IMR-90 (cell line): Measurements from ENCODE around the gene DNAJC5. TPM values are rescaled to one million over a fixed set of nuclear protein-coding genes. Genes with fewer than 3 reads are reported as not detected.

ENCODE experiments used
- ATAC-seq: fragments of 200-7000 bp; cut with Tn5 transposase; 2 replicates; pipeline ENCODE4 v1.9.1; 2020; ENCODE audit warnings: low read depth, mild to moderate bottlenecking, moderate library complexity
- BruUV-seq: library from RNA; stranded (reverse); fragments of 400-500 nt; replicated peaks from 2 replicates; lab custom pipeline; 2021; lab: Mats Ljungman, UMichigan
- CTCF ChIA-PET: fragments of 300-600 bp; formaldehyde crosslinking; extraction: SDS; loops from one replicate; lab custom pipeline; 2021; ENCODE audit warnings: antibody characterized with exemption; lab: Yijun Ruan, JAX
- POLR2A ChIA-PET: fragments of 300-600 bp; sonication (Branson Sonifier 250); formaldehyde crosslinking; loops from one replicate; lab custom pipeline; 2022; ENCODE audit warnings: antibody characterized with exemption; ENCODE audit not compliant: unreplicated experiment; lab: Charles Lee
- DNase-seq: peaks from one replicate; pipeline ENCODE4 v3.0.0; 2013
- H2AFZ ChIP-seq: replicated peaks from 2 replicates; pipeline ENCODE3; 2013; ENCODE audit warnings: low read length, mild to moderate bottlenecking; ENCODE audit not compliant: poor library complexity
- H2AK5ac ChIP-seq: 2 replicates; pipeline ENCODE4 v1.6.1; 2013; ENCODE audit warnings: low read depth, low read length, inconsistent platforms
- H2AK9ac ChIP-seq: replicated peaks from 2 replicates; pipeline ENCODE3; 2013; ENCODE audit warnings: mild to moderate bottlenecking, low read depth, low read length, moderate library complexity; ENCODE audit not compliant: poor library complexity
- H2BK120ac ChIP-seq: 2 replicates; pipeline ENCODE4 v1.6.1; 2013; ENCODE audit warnings: low read depth, low read length, inconsistent platforms
- H2BK15ac ChIP-seq: 3 replicates; pipeline ENCODE4 v1.6.1; 2013; ENCODE audit warnings: low read depth, low read length, inconsistent platforms
- H2BK20ac ChIP-seq: 2 replicates; pipeline ENCODE4 v1.6.1; 2013; ENCODE audit warnings: low read depth, mild to moderate bottlenecking, inconsistent platforms, low read length, moderate library complexity
- H2BK5ac ChIP-seq: 2 replicates; pipeline ENCODE4 v1.6.1; 2013; ENCODE audit warnings: mild to moderate bottlenecking, low read depth, low read length, inconsistent platforms; ENCODE audit not compliant: poor library complexity, severe bottlenecking
- H3K14ac ChIP-seq: replicated peaks from 2 replicates; pipeline ENCODE4 v1.6.1; 2013; ENCODE audit warnings: low read depth, low read length, inconsistent platforms
- H3K18ac ChIP-seq: 2 replicates; pipeline ENCODE4 v1.6.1; 2013; ENCODE audit warnings: low read depth, low read length, control low read depth
- H3K23ac ChIP-seq: 2 replicates; pipeline ENCODE4 v1.6.1; 2013; ENCODE audit warnings: low read depth, low read length, inconsistent platforms
- H3K27ac ChIP-seq: 2 replicates; pipeline ENCODE4 v1.5.1; 2013; ENCODE audit warnings: mild to moderate bottlenecking, control low read depth, low read length; ENCODE audit not compliant: insufficient read depth
- H3K27me3 ChIP-seq: 2 replicates; pipeline ENCODE4 v1.6.1; 2013; ENCODE audit warnings: low read length; ENCODE audit not compliant: control insufficient read depth, insufficient read depth
- H3K36me3 ChIP-seq: 2 replicates; pipeline ENCODE4 v1.6.1; 2013; ENCODE audit warnings: low read length, mixed read lengths; ENCODE audit not compliant: control insufficient read depth, insufficient read depth
- H3K4ac ChIP-seq: 2 replicates; pipeline ENCODE4 v1.6.1; 2013; ENCODE audit warnings: low read depth, low read length, inconsistent platforms
- H3K4me1 ChIP-seq: 2 replicates; pipeline ENCODE4 v1.6.1; 2013; ENCODE audit warnings: low read length, mixed read lengths; ENCODE audit not compliant: control insufficient read depth, insufficient read depth
- H3K4me2 ChIP-seq: 2 replicates; pipeline ENCODE4 v1.6.1; 2013; ENCODE audit warnings: low read depth, mild to moderate bottlenecking, control low read depth, low read length, moderate library complexity
- H3K4me3 ChIP-seq: 2 replicates; pipeline ENCODE4 v1.5.1; 2013; ENCODE audit warnings: low read depth, mild to moderate bottlenecking, control low read depth, low read length, moderate library complexity; ENCODE audit not compliant: insufficient read depth
- H3K56ac ChIP-seq: 2 replicates; pipeline ENCODE4 v1.6.1; 2013; ENCODE audit warnings: low read length, inconsistent platforms; ENCODE audit not compliant: insufficient read depth; ENCODE audit errors: extremely low read depth
- H3K79me1 ChIP-seq, 2 experiments: 2 replicates each; pipeline ENCODE4 v1.6.1; 2013; ENCODE audit warnings: low read length in 2 of 2, inconsistent platforms in 1 of 2, low read depth in 1 of 2
- H3K9ac ChIP-seq: 2 replicates; pipeline ENCODE4 v1.6.1; 2013; ENCODE audit warnings: low read depth, low read length, control low read depth
- H3K9me1 ChIP-seq: 2 replicates; pipeline ENCODE4 v1.6.1; 2013; ENCODE audit warnings: low read length, inconsistent platforms; ENCODE audit not compliant: insufficient read depth
- H3K9me3 ChIP-seq: 2 replicates; pipeline ENCODE4 v1.6.1; 2013; ENCODE audit warnings: low read length; ENCODE audit not compliant: control insufficient read depth, insufficient read depth
- H4K20me1 ChIP-seq: 2 replicates; pipeline ENCODE4 v1.6.1; 2013; ENCODE audit warnings: low read length, inconsistent platforms; ENCODE audit not compliant: insufficient read depth
- H4K5ac ChIP-seq: 2 replicates; pipeline ENCODE4 v1.6.1; 2013; ENCODE audit warnings: mild to moderate bottlenecking, low read depth, low read length, control low read depth
- H4K8ac ChIP-seq, 2 experiments: 2 replicates each; pipeline ENCODE4 v1.6.1; 2013; ENCODE audit warnings: low read depth in 2 of 2, low read length in 2 of 2, control low read depth in 1 of 2, inconsistent platforms in 1 of 2
- H4K91ac ChIP-seq: 2 replicates; pipeline ENCODE4 v1.6.1; 2013; ENCODE audit warnings: low read depth, low read length, inconsistent platforms; ENCODE audit not compliant: insufficient read depth
- CEBPB ChIP-seq: IDR thresholded peaks from 2 replicates; pipeline ENCODE4 v1.6.1; 2012; ENCODE audit warnings: low read depth, low read length, improper control_type of control experiment
- CHD1 ChIP-seq: IDR thresholded peaks from 2 replicates; pipeline ENCODE4 v1.6.1; 2012; ENCODE audit warnings: low read depth, low read length, improper control_type of control experiment
- FOS ChIP-seq: fragments of 150-350 bp; IDR thresholded peaks from 2 replicates; pipeline ENCODE4 v1.6.1; 2016; ENCODE audit warnings: low read depth, low read length
- MAFK ChIP-seq: IDR thresholded peaks from 2 replicates; pipeline ENCODE4 v1.6.1; 2012; ENCODE audit warnings: low read depth, low read length, improper control_type of control experiment
- MAZ ChIP-seq: IDR thresholded peaks from 2 replicates; pipeline ENCODE4 v1.6.1; 2012; ENCODE audit warnings: low read depth, mild to moderate bottlenecking, low read length, improper control_type of control experiment, moderate library complexity, borderline replicate concordance
- MXI1 ChIP-seq: IDR thresholded peaks from 2 replicates; pipeline ENCODE4 v1.6.1; 2012; ENCODE audit warnings: low read depth, mild to moderate bottlenecking, low read length, moderate library complexity, borderline replicate concordance
- NFE2L2 ChIP-seq: fragments of 150-350 bp; IDR thresholded peaks from 2 replicates; pipeline ENCODE4 v1.6.1; 2016; ENCODE audit warnings: low read depth, mild to moderate bottlenecking, low read length
- POLR2A ChIP-seq: IDR thresholded peaks from 2 replicates; pipeline ENCODE4 v1.6.1; 2012; ENCODE audit warnings: mild to moderate bottlenecking, low read depth, low read length
- RAD21 ChIP-seq: IDR thresholded peaks from 2 replicates; pipeline ENCODE4 v1.6.1; 2012; ENCODE audit warnings: low read length, improper control_type of control experiment
- RCOR1 ChIP-seq: IDR thresholded peaks from 2 replicates; pipeline ENCODE4 v1.6.1; 2012; ENCODE audit warnings: mild to moderate bottlenecking, low read length, improper control_type of control experiment; ENCODE audit not compliant: insufficient replicate concordance
- RFX5 ChIP-seq: IDR thresholded peaks from 2 replicates; pipeline ENCODE4 v1.8.0; 2012; ENCODE audit warnings: low read depth, mild to moderate bottlenecking, low read length, moderate library complexity
- SMC3 ChIP-seq: fragments of 150-350 bp; IDR thresholded peaks from 2 replicates; pipeline ENCODE4 v1.6.1; 2016; ENCODE audit warnings: low read depth, mild to moderate bottlenecking, antibody characterized with exemption, low read length, moderate library complexity
- WGBS, 2 experiments: methylation state at CpG; one replicate each; pipeline versions ENCODE4 v1.1.5 to v1.1.7; 2013; ENCODE audit warnings: missing lambda C conversion rate in 2 of 2; ENCODE audit not compliant: insufficient read length in 1 of 2; ENCODE audit errors: extremely low coverage in 2 of 2; 5-methylcytosine and 5-hydroxymethylcytosine counted together
- dilution Hi-C: fragments of 300-500 bp; cut with HindIII; formaldehyde crosslinking; loops from one replicate; pipeline ENCODE4 v1.14.3; 2018; ENCODE audit warnings: low sequenced_read_pairs; ENCODE audit not compliant: unreplicated experiment
- in situ Hi-C: fragments of 300-500 bp; cut with MboI; formaldehyde crosslinking; loops from 3 replicates; pipeline ENCODE4 v1.14.3; 2019; ENCODE audit warnings: low sequenced_read_pairs, inconsistent platforms, mixed read lengths
- intact Hi-C: fragments of 100-400 bp; cut with micrococcal nuclease; formaldehyde crosslinking; loops from 2 replicates; pipeline ENCODE4 v1.10.0; 2022
- polyA plus RNA-seq, 3 experiments: library from polyadenylated mRNA; depleted of rRNA; stranded (reverse); fragments of >200 nt; gene quantifications; 2 replicates each; pipeline ENCODE4 v1.2.3, GENCODE V29; 2012; ENCODE audit warnings: low replicate concordance in 1 of 3
- total RNA-seq: library from RNA; depleted of rRNA; stranded (reverse); fragments of >200 nt; gene quantifications from 2 replicates; pipeline ENCODE4 v1.2.3, GENCODE V29; 2012
- TF ChIP-seq, protein P1 (sequence below): conservative IDR thresholded peaks from 2 replicates; pipeline ENCODE4 v1.5.1; 2012; ENCODE audit warnings: mild to moderate bottlenecking, low read depth, low read length, improper control_type of control experiment
- TF ChIP-seq, protein P2 (sequence below): fragments of 150-350 bp; IDR thresholded peaks from 2 replicates; pipeline ENCODE4 v1.6.1; 2017; ENCODE audit warnings: mild to moderate bottlenecking, antibody characterized with exemption, low read length, low read depth
- TF ChIP-seq, protein P3 (sequence below): fragments of 150-350 bp; IDR thresholded peaks from 2 replicates; pipeline ENCODE4 v1.6.1; 2016; ENCODE audit warnings: low read depth, mild to moderate bottlenecking, low read length, moderate library complexity, borderline replicate concordance

DNAJC5 gene
- total and polyA plus RNA-seq, 2 of the 4 experiments (the other 2 are of a cell fraction): 35.6 to 45.2 TPM

DNA sequence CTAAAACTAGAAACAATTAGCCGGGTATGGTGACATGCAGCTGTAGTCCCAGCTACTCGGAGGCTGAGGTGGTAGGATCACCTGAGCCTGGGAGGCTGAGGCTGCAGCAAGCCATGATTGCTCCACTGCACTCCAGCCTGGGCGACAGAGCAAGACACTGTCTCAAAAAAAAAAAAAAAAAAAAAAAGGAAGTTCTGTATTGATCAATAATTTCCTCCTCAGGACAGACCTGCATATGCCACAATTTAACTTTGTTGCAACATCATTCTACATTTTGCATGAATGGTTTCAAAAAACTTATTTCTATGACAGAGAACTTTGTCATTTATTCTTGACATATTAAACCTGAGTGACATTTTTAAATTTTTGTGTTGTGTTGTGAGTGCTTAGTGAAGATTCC is 5.5 kb downstream of the DNAJC5 start:
- Histone ChIP-seq H2AFZ (no peak overlapping the region), H3K56ac (no peak overlapping the region), H2BK5ac (no peak overlapping the region), H2BK15ac (no peak overlapping the region), H3K23ac (no peak overlapping the region), H3K4me1 (peaks cover 13% of the 10 kb centered on the region), H2AK9ac (no peak overlapping the region), H4K20me1 (peaks cover 92% of the 10 kb centered on the region), H2BK20ac (no peak overlapping the region), H3K18ac (no peak overlapping the region), H3K9ac (no peak overlapping the region), H3K4ac (no peak overlapping the region), H2AK5ac (no peak overlapping the region), H3K14ac (no peak overlapping the region), H4K8ac (no peak overlapping the region), H2BK120ac (no peak overlapping the region), H4K5ac (no peak overlapping the region), H3K9me3 (no peaks in the 10 kb centered on the region), H3K36me3 (peaks cover 15% of the 10 kb centered on the region), H3K79me1 (peaks cover 2 to 75% of the 10 kb centered on the region in 2 experiments; a peak in 3 of 4 replicates), H3K4me3 (no peak overlapping the region), H4K91ac (no peak overlapping the region), H3K27me3 (no peaks in the 10 kb centered on the region), H3K9me1 (peaks cover 20% of the 10 kb centered on the region), H3K4me2 (no peak overlapping the region), H3K27ac (no peak overlapping the region)
- ATAC-seq (no peak), DNase-seq (no peak)
- in situ Hi-C loops (no loop called here), intact Hi-C loops (no loop called here), dilution Hi-C loops (no loop called here)
- no CpG with 5 or more reads among the region's 3 CpGs for WGBS, 2 experiments
- no TSS peak for BruUV-seq
- CTCF ChIA-PET: no interaction called here
- POLR2A ChIA-PET: no interaction called here
- TF ChIP-seq RCOR1: no peak
- TF ChIP-seq MAFK: no peak
- TF ChIP-seq FOS: no peak
- TF ChIP-seq SMC3: no peak
- TF ChIP-seq, protein P1, sequence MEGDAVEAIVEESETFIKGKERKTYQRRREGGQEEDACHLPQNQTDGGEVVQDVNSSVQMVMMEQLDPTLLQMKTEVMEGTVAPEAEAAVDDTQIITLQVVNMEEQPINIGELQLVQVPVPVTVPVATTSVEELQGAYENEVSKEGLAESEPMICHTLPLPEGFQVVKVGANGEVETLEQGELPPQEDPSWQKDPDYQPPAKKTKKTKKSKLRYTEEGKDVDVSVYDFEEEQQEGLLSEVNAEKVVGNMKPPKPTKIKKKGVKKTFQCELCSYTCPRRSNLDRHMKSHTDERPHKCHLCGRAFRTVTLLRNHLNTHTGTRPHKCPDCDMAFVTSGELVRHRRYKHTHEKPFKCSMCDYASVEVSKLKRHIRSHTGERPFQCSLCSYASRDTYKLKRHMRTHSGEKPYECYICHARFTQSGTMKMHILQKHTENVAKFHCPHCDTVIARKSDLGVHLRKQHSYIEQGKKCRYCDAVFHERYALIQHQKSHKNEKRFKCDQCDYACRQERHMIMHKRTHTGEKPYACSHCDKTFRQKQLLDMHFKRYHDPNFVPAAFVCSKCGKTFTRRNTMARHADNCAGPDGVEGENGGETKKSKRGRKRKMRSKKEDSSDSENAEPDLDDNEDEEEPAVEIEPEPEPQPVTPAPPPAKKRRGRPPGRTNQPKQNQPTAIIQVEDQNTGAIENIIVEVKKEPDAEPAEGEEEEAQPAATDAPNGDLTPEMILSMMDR: no peak
- TF ChIP-seq MAZ: no peak
- no peak for TF ChIP-seq NFE2L2
- TF ChIP-seq, protein P2, sequence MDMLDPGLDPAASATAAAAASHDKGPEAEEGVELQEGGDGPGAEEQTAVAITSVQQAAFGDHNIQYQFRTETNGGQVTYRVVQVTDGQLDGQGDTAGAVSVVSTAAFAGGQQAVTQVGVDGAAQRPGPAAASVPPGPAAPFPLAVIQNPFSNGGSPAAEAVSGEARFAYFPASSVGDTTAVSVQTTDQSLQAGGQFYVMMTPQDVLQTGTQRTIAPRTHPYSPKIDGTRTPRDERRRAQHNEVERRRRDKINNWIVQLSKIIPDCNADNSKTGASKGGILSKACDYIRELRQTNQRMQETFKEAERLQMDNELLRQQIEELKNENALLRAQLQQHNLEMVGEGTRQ: no peak
- TF ChIP-seq RFX5: no peak
- no peak for TF ChIP-seq RAD21
- no peak for TF ChIP-seq POLR2A
- TF ChIP-seq, protein P3, sequence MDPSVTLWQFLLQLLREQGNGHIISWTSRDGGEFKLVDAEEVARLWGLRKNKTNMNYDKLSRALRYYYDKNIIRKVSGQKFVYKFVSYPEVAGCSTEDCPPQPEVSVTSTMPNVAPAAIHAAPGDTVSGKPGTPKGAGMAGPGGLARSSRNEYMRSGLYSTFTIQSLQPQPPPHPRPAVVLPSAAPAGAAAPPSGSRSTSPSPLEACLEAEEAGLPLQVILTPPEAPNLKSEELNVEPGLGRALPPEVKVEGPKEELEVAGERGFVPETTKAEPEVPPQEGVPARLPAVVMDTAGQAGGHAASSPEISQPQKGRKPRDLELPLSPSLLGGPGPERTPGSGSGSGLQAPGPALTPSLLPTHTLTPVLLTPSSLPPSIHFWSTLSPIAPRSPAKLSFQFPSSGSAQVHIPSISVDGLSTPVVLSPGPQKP: no peak
- no peak for TF ChIP-seq CHD1
- no peak for TF ChIP-seq CEBPB
- no peak for TF ChIP-seq MXI1
